ENCODE results near the gene CDKN1A. TPM values are rescaled to one million over a fixed set of nuclear protein-coding genes. Genes with fewer than 3 reads are reported as not detected.

CDKN1A gene
- total RNA-seq, 6 experiments from 2014 or later: 496 to 872 (median 617) TPM

DNA sequence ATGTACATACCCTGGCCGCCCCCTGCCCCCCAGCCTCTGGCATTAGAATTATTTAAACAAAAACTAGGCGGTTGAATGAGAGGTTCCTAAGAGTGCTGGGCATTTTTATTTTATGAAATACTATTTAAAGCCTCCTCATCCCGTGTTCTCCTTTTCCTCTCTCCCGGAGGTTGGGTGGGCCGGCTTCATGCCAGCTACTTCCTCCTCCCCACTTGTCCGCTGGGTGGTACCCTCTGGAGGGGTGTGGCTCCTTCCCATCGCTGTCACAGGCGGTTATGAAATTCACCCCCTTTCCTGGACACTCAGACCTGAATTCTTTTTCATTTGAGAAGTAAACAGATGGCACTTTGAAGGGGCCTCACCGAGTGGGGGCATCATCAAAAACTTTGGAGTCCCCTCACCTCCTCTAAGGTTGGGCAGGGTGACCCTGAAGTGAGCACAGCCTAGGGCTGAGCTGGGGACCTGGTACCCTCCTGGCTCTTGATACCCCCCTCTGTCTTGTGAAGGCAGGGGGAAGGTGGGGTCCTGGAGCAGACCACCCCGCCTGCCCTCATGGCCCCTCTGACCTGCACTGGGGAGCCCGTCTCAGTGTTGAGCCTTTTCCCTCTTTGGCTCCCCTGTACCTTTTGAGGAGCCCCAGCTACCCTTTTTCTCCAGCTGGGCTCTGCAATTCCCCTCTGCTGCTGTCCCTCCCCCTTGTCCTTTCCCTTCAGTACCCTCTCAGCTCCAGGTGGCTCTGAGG is 7.6 kb downstream of the CDKN1A start:
- Mint-ChIP-seq H3K27me3 (ENCODE audit: insufficient read depth) (peaks cover 54% of the 10 kb centered on the region), H3K4me1 (ENCODE audit: low read depth) (peaks cover 32% of the 10 kb centered on the region), H3K36me3 (ENCODE audit: low read depth) (peaks cover 39% of the 10 kb centered on the region), H3K4me3 (peak overlapping the region; percentile 42; the same call in 1 of the 2 replicates), H3K27ac (peak overlapping the region; percentile 72), H3K9me3 (no peaks in the 10 kb centered on the region)
- TF ChIP-seq, protein P1, sequence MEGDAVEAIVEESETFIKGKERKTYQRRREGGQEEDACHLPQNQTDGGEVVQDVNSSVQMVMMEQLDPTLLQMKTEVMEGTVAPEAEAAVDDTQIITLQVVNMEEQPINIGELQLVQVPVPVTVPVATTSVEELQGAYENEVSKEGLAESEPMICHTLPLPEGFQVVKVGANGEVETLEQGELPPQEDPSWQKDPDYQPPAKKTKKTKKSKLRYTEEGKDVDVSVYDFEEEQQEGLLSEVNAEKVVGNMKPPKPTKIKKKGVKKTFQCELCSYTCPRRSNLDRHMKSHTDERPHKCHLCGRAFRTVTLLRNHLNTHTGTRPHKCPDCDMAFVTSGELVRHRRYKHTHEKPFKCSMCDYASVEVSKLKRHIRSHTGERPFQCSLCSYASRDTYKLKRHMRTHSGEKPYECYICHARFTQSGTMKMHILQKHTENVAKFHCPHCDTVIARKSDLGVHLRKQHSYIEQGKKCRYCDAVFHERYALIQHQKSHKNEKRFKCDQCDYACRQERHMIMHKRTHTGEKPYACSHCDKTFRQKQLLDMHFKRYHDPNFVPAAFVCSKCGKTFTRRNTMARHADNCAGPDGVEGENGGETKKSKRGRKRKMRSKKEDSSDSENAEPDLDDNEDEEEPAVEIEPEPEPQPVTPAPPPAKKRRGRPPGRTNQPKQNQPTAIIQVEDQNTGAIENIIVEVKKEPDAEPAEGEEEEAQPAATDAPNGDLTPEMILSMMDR (IDR thresholded peaks at IDR 0.05): no peak
- no peak for DNase-seq

DNA sequence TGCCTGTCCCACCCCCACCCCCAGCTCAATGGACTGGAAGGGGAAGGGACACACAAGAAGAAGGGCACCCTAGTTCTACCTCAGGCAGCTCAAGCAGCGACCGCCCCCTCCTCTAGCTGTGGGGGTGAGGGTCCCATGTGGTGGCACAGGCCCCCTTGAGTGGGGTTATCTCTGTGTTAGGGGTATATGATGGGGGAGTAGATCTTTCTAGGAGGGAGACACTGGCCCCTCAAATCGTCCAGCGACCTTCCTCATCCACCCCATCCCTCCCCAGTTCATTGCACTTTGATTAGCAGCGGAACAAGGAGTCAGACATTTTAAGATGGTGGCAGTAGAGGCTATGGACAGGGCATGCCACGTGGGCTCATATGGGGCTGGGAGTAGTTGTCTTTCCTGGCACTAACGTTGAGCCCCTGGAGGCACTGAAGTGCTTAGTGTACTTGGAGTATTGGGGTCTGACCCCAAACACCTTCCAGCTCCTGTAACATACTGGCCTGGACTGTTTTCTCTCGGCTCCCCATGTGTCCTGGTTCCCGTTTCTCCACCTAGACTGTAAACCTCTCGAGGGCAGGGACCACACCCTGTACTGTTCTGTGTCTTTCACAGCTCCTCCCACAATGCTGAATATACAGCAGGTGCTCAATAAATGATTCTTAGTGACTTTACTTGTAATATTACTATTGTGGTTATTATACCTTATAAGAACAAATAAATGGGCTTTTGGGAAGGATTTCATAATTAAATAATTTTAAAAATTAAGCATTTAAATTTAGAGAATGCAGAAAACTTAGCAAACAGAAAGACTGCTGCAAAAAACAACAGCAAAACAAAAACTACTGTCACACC is 8.4 kb downstream of the CDKN1A start:
- Mint-ChIP-seq H3K27ac (peak overlapping the region; percentile 77; the same call in 1 of the 2 replicates), H3K36me3 (ENCODE audit: low read depth) (peaks cover 34% of the 10 kb centered on the region), H3K4me1 (ENCODE audit: low read depth) (peaks cover 26% of the 10 kb centered on the region), H3K4me3 (peak overlapping the region; percentile 23; the same call in 1 of the 2 replicates), H3K9me3 (no peaks in the 10 kb centered on the region), H3K27me3 (ENCODE audit: insufficient read depth) (peaks cover 48% of the 10 kb centered on the region)
- no peak for DNase-seq
- TF ChIP-seq, protein P1 (IDR thresholded peaks at IDR 0.05): no peak

DNA sequence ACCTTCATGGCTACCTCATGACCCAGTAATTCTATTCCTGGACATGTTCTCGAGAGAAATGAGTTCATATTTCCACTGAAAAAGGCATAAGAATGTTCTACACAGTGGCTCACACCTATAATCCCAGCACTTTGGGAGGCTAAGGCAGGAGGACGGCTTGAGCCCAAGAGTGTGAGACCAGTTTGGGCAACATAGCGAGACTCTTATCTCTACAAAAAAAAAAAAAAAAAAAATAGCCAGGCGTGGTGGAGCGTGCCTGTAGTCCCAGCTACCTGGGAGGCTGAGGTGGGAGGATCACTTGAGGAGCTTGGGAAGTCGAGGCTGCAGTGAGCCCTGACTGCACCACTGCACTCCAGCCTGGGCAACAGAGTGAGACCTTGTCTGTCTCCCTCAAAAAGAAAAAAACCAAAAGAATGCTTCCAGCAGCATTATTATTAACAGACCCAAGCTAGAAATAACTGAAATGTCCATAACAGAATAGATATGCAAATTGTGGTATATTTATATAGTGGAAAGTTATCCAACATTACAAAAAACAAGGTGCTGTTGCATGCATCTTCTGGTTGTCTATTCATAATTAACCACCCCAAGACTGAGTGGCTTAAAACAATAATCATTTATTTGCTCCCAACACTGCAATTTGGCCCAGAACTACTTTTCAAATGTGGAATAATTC is 9.7 kb downstream of the CDKN1A start:
- Mint-ChIP-seq H3K4me1 (ENCODE audit: low read depth) (peaks cover 13% of the 10 kb centered on the region; the same call in 1 of the 2 replicates), H3K27me3 (ENCODE audit: insufficient read depth) (peaks cover 46% of the 10 kb centered on the region), H3K27ac (peak overlapping the region; percentile 57), H3K4me3 (no peak overlapping the region), H3K36me3 (ENCODE audit: low read depth) (peaks cover 21% of the 10 kb centered on the region), H3K9me3 (no peaks in the 10 kb centered on the region)
- TF ChIP-seq, protein P1 (IDR thresholded peaks at IDR 0.05): no peak
- DNase-seq: peak; percentile 47

DNA sequence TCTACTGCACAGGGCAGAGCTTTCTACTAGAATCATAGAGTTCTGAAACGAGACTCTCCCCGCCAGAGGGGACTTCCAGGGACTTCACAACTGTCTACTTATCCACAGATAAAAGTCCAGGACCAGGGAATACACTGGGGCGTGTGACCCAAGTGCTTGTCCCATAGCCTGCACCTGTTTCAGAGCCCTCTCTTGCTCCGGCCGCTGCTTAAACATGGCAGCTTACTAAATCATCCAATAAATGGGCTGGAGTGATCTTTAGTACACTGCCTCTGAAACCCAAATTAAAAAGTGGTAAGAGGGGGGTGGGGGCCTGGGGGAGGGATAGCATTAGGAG is 10.2 kb downstream of the CDKN1A start:
- no peak for DNase-seq
- Mint-ChIP-seq H3K4me1 (ENCODE audit: low read depth) (peaks cover 13% of the 10 kb centered on the region), H3K4me3 (no peak overlapping the region), H3K9me3 (no peaks in the 10 kb centered on the region), H3K36me3 (ENCODE audit: low read depth) (peaks cover 16% of the 10 kb centered on the region), H3K27me3 (ENCODE audit: insufficient read depth) (peaks cover 41% of the 10 kb centered on the region), H3K27ac (0 out of 2 replicates have a peak overlapping the region, but pooled peaks have one; percentile 3)
- TF ChIP-seq, protein P1 (IDR thresholded peaks at IDR 0.05): no peak

DNA sequence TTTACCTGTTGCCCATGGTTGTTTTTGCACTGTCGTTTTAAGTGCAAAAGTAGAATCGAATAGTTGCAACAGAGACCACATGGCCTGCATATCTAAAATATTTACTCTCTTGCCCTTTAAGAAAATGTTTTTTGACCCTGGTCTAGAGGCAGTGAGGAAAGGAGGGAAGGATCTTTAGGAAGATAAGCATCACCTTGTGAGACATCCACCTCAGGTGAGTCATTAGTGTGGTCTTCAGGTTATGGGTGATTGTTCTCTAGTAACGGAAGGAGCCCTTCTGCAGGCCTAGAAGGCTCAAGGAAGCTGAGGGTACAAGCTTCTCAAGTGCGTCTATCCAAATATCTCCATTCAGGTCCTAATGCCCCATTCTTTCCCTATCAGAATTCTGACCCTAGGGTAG is 12.5 kb downstream of the CDKN1A start:
- DNase-seq: no peak
- H3K4me3 Mint-ChIP-seq: no peak overlapping the region
- TF ChIP-seq, protein P1 (IDR thresholded peaks at IDR 0.05): no peak
- peaks cover 6% of the 10 kb centered on the region for H3K4me1 Mint-ChIP-seq (ENCODE audit: low read depth)
- H3K9me3 Mint-ChIP-seq: no peaks in the 10 kb centered on the region
- H3K27me3 Mint-ChIP-seq (ENCODE audit: insufficient read depth): peaks cover 18% of the 10 kb centered on the region
- H3K27ac Mint-ChIP-seq: no peak overlapping the region
- H3K36me3 Mint-ChIP-seq (ENCODE audit: low read depth): peaks cover under 1% of the 10 kb centered on the region; the same call in 1 of the 2 replicates

Data from HFFc6 (cell line).